ENCODE results near the gene CRX.
"Not testable (repeated sequence)": the region's sequence is repeated elsewhere in the genome, so short reads cannot be mapped to it uniquely, and the experiment has no call there.

Gene CRX

DNA sequence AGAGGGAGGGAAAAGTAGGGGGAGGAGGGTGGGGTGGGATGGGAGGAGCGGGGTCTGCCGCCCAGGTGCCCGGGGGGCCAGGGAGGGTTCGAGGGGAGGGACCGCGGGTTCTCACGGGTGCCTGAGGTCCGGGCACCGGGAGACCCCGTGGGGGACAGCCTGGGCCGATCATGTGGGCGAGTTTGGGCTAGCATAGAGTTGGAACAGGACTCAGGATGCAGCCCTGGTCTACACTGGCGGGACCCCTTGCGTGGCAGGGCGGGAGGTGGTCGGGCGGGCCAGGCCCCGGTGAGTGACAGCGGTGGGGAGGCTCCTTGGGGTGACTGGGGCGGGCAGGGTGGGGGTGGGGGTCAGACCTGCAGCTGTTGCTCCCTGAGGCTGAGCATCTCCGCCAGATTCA lies 18.6 kb upstream of the CRX start:
- not testable (repeated sequence) for FAIRE-seq; DNase-seq (ENCODE audit: insufficient read length, low spot score)

DNA sequence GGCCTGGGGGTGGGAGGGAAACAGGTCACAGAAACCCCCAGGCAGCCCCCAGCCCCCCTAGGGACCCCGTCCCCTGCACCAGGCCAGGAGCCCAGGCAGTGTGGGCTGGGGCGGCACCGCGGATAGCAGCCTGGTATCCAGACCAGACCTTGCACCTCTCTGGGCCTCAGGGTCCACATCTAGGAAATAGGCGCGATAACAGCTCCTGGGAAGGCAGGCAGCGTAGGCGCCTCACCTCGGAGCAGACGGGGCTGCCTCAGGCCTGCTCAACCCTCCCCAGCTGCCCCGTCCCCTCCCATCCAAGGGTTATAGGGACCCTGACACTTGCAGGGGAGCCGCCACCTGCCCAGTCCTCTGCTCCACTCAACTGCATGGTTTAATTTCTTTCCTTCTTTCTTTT lies 18.1 kb upstream of the CRX start:
- not testable (repeated sequence) for FAIRE-seq; DNase-seq (ENCODE audit: insufficient read length, low spot score)

DNA sequence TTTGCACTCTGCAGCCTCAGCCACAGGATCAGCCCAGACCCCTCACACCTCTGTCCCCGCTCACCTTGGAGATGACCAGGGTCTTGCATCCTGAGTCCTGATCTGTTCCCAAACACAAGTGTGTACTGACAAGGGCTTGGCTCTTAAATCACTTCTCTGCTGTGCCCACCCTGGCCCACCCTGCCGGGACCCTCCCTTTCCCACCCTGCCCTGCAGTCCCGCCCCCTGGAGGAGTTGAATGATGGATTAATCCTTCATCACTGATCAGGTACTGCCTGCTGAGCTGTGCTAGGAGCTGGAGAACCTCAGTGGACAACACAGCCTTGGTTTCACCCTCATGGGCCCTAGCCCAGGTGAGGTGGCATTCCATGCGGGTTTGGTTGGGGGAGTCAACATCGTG lies 17.3 kb upstream of the CRX start, which contains the start of gene TPRX1:
TSS of gene TPRX1 (minus strand) at position 101 of the 400 bp plus-strand sequence. CDS start at position 89, 12 bp downstream.
- DNase-seq (ENCODE audit: insufficient read length, low spot score); FAIRE-seq: not testable (repeated sequence)

DNA sequence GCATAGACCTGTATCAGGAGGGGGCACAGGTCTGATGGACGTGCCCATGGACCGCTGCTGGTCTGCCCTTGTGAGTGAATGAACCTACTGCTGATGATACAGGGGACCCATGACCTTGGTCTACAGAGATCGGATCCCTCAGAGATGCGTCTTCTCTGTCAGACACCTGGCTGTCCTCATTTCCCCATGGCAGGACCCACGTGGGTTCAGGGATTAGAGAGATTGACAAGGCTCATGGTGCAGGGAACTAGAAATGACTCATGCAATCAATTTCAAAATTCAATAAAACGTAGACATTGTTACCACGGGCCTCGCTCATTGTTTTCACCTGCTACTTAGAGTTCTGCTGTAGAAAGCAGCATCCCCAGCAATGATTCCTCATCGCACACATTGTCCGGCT lies 16.4 kb upstream of the CRX start:
- DNase-seq (ENCODE audit: insufficient read length, low spot score) = no peak
- FAIRE-seq = no peak

DNA sequence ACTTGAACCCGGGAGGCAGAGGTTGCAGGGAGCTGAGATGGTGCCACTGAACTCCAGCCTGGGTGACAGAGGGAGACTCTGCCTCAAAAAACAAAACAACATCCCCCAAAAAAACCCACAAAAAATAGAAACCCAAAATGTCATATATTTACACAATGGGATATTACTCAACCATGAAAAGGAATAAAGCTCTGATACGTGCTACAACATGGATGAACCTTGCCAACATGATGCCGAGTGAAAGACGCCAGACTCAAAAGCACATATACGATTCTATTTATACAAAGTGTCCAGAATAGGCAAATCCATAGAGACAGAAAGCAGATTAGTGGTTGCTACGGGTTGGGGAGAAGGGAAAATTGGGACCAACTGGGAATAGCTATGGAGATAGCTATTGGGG lies 15.3 kb upstream of the CRX start:
- DNase-seq (ENCODE audit: insufficient read length, low spot score) = no peak
- no peak for FAIRE-seq

DNA sequence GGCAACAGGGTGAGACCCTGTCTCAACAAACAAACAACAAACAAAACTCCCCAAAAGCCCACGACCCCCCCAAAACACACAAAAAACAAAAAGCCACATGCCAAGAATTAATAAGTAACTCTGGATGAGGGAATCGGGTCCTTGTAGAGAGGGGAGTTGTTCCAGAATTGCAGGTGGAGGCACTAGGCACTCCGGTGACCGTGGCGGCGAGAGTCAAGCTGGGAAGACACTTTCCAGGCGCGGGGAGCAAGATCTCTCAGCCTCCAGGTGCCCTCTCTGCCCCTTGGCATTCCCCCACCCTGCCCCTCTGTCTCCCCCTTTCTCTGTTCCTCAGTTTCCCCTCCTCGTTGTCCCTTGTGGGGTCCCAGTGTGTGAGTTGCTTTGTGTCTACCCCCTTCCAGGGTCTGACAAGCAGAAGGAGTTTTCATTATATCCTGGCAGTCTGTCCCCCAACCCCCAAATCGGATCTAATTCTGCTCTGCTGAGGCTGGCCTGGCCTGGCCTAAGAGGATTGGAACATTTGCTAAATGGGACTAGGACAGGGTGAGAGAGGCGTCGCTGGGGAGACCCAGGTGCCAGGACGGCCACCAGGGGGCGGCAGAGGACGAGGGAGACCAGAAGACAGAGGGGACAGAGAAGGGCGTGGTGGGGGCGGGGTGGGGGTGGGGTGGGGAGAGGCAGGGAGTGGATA lies 8.3 kb upstream of the CRX start:
- FAIRE-seq (no peak), DNase-seq (ENCODE audit: insufficient read length, low spot score) (peak; percentile 73)

DNA sequence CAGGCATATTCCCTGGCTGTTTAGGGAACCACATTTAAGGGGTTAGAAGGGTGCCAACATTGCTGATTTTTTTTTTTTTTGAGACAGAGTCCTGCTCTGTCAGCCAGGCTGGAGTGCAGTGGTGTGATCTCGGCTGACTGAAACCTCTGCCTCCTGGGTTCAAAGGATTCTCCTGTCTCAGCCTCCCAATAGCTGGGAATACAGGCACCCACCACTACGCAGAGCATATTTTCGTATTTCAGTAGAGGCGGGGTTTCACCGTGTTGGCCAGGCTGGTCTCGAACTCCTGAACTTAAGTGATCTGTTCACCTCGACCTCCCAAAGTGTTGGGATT lies 7.8 kb upstream of the CRX start:
- no peak for FAIRE-seq
- no peak for DNase-seq (ENCODE audit: insufficient read length, low spot score)

DNA sequence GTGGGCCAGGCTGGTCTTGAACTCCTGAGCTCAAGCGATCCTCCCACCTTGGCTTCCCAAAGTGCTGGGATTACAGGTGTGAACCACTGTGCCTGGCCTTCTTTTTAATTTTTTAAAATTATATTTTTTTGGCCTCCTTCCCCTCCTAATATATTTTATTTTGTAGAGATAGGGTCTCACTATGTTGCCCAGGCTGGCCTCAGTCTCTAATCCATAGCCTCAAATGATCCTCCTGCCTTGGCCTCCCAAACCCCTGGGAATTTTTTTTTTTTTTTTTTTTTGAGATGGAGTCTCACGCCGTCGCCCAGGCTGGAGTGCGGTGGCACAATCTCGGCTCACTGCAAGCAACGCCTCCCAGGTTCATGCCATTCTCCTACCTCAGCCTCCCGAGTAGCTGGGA lies 5.5 kb upstream of the CRX start:
- FAIRE-seq = not testable (repeated sequence)

DNA sequence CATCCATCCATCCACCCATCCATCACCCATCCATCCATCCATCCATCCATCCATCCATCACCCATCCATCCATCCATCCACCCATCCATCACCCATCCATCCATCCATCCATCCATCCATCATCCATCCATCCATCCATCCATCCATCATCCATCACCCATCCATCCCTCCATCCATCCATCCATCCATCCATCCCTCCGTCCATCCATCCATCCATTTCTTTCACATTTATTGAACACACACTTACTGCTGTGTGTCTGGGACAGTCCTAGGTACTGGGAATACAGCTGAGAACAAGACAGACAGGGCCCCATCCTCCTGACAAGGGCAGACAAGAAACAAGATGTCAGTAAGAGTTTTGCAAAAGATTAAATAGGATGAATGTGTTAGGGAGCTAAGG lies 3.5 kb upstream of the CRX start:
- DNase-seq (ENCODE audit: insufficient read length, low spot score); FAIRE-seq: not testable (repeated sequence)

More for the DNA sequence above, 5.5 kb upstream of the CRX start:
- not testable (repeated sequence) for DNase-seq (ENCODE audit: insufficient read length, low spot score)

DNA sequence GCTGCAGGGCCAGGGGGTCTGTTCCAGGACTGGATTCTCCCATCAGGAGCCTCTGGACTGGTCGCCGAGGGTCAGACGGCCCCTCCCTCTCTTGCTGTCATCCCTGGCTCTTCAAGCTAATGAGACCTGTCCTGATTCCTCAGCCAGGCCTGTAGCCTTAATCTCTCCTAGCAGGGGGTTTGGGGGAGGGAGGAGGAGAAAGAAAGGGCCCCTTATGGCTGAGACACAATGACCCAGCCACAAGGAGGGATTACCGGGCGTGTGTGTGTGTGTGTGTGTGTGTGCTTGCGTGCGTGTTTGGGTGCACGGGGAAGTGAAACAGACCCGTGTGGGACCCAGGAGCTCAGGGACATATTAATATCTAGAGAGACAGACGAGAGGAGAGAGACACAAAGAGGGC lies 1.9 kb upstream of the CRX start:
- FAIRE-seq = no peak
- DNase-seq (ENCODE audit: insufficient read length, low spot score) = no peak

DNA sequence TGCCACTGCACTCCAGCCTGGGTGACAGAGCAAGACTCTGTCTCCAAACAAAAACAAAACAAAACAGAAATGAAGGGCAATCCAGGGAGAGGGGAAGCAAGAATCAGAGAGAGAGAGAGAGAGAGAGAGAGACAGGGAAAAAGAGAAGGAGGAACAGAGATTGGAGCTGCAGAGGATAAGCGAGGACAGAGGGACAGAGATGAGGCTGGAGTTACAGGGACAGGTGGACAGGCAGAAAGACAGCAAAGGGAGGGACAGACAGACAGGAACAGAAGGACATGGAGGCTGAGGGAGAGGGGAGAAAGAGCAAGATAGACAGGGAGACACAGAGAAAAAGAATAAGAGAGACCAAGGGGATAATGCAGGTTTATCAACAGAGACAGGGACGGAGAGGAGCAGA lies 1.3 kb upstream of the CRX start:
- DNase-seq (ENCODE audit: insufficient read length, low spot score) = no peak
- FAIRE-seq = no peak

DNA sequence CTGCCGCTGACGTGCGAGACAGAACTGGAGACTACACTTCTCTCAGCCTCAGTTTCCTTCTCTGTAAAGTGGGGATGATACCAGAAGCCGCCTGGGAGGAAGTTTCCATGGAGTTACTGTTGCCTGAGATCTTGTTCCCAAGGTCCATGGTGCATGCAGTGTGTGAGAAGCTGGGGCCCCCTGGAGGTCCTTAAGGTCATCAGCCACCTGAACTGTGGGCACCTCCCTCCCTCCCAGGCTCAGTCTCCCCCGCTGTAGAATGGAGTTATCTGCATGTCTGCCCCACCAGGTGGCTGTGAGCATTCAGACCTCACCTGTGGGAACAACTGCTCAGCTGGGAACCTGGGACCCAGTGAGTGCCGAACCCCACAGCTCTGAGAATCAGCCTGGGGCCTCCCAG lies 2.7 kb downstream of the CRX start:
- FAIRE-seq = no peak

DNA sequence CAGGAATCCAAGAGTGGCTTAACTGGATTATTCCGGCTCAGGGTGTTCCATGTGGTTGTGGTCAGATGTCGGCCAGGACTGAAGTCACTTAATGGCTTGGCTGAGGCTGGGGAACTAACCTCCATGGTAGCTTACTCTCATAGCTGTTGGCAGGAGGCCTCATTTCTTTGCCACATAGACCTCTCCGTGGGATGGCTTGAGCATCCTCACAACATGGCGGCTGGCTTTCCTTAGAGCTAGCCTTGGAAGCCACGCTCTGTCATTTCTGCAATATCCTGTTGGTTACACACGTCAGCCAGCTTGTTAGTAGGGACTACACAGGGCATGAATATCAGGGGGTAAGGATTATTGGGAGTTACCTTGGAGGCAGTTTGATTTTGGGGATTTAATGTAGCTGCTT lies 5.1 kb downstream of the CRX start:
- FAIRE-seq = no peak
- DNase-seq (ENCODE audit: insufficient read length, low spot score) = no peak

More for the DNA sequence above, 2.7 kb downstream of the CRX start:
- no peak for DNase-seq (ENCODE audit: insufficient read length, low spot score)

DNA sequence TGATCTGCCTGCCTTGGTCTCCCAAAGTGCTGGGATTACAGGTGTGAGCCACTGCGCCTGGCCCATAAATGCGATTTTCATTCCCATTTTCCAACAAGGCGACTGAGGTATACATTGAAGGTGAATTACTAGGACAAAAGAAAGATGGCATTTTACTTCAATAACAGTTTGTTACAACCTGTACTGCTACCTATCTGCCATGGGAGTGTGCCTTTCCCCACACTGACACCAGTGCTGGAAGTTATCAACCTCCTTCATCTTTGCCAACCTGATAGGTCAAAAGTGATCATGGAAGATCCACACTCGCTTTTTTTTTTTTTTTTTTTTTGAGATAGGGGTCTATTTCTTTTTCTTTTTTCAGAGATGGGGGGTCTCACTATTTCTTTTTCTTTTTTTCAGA lies 11.0 kb downstream of the CRX start:
- FAIRE-seq = no peak
- DNase-seq (ENCODE audit: insufficient read length, low spot score) = no peak

DNA sequence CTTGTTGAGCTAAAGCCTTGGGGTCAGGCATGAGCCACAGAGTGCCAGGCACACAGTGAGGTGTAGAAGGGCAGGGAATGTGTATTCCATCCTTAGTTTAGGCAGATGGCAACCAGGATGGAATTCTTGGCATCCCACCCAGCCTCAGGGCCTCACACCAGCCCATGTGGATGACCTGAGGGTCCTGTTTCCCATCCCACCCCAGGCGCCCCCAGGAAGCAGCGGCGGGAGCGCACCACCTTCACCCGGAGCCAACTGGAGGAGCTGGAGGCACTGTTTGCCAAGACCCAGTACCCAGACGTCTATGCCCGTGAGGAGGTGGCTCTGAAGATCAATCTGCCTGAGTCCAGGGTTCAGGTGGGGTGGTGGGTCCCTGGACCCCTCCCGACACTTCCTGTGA lies 14.3 kb downstream of the CRX start:
- FAIRE-seq (no peak), DNase-seq (ENCODE audit: insufficient read length, low spot score) (no peak)

DNA sequence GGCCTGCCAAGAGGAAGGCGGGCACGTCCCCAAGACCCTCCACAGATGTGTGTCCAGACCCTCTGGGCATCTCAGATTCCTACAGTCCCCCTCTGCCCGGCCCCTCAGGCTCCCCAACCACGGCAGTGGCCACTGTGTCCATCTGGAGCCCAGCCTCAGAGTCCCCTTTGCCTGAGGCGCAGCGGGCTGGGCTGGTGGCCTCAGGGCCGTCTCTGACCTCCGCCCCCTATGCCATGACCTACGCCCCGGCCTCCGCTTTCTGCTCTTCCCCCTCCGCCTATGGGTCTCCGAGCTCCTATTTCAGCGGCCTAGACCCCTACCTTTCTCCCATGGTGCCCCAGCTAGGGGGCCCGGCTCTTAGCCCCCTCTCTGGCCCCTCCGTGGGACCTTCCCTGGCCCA lies 17.7 kb downstream of the CRX start:
- no peak for FAIRE-seq
- DNase-seq (ENCODE audit: insufficient read length, low spot score) = no peak

DNA sequence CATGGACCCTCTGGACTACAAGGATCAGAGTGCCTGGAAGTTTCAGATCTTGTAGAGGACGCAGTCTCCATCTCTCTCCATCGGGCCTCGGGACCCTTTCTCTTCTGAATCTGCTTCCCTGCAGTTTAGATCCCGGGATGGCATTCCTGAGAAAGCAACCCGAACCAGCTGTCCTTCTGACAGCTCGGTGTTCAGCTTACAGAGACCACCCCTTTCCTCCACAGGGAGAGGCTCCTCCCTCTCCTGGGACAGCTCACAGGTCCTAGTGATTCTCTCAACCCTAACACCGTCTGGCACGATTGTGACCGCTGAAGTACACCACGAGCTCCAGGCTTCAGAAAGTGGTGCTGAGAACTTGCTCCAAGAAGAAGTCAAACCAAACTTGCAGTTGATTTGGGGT lies 18.2 kb downstream of the CRX start:
- no peak for FAIRE-seq
- DNase-seq (ENCODE audit: insufficient read length, low spot score) = no peak

DNA sequence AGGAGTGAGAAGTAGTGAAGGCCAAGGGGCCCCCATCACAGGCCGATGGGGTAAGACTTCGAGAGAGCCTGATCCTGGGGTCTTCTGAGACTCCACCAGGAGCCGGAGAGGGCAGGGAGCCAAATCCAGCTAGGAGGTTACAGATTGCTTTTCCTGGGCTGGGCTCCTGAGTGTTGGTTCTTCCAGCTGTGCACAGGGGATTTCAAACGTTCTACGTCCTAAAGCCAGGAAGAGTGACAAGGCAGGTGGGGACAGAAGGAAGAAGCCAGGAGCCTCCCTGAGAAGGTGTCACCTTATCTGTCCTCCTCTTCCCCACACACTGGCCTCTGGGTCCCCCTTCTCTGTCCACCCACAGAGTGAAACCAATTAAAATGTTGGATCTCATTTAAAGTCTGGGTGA lies 21.2 kb downstream of the CRX start:
- DNase-seq (ENCODE audit: insufficient read length, low spot score) = no peak
- no peak for FAIRE-seq

DNA sequence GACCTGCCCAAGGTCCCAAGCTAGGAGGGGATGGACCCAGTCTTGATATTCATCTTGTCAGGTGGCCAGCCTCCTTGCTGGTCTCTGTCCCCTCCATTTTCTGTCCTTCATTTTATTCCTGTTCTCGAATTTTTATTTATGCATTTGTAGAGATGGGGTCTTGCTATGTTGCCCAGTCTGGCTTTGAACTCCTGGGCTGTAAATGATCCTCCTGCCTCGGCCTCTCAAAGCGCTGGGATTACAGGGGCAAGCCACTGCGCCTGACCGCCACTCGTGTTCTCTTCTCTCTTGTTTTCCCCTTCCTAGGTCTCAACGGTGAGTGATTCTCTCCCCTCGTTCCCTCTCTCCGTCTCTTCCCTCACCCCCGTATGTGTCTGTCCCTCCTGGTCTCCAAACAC lies 26.7 kb downstream of the CRX start:
- no peak for FAIRE-seq
- DNase-seq (ENCODE audit: insufficient read length, low spot score) = no peak

DNA sequence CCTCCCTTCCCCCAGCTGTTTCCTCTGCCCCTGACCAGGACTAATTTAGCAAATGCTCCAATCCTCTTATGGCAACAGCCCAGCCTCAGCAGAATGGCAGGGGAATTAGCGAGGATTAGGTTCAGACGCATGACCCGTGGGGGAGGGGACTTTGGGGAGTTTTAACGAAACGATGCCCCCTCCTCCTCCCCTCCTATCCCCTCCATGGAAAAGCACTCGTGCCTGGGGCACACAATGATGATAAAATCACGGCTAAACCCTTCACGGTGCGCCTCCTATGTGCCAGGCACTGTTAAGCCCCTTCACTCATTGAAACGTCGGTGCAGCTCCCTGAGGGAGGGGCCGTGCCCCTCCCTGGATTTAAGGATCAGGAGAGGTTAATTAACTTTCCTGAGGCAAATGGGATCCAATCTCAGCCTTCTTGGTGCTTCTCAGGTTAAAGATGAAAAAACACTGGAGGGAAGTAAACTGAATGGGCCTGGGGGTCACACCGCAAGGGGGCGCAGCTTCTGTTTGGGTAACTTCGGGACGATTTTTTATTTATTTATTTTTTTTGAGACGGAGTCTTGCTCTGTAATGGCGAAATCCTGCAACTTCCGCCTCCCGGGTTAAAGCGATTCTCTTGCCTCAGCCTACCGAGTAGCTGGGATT lies 27.2 kb downstream of the CRX start:
- FAIRE-seq = no peak
- no peak for DNase-seq (ENCODE audit: insufficient read length, low spot score)

DNA sequence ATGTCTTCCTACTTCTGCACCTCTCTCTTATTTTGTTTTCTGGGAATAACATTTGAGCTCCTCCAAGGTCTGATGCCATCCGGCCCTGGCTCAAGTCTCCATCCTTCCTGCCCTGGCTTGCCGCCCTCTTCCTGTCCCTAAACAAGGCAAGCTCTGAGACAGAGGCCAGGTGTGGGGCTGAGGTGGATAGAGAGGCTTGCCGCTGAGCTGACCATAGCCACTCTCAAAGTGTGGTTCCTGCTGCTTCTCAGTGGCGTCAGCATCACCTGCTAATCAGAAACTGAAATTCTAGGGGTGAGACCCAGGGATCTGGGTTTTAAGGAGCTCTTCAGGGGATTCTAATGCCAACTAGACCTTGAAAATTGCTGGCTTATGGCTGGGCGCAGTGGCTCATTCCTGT lies 31.3 kb downstream of the CRX start:
- no peak for DNase-seq (ENCODE audit: insufficient read length, low spot score)
- FAIRE-seq = no peak

DNA sequence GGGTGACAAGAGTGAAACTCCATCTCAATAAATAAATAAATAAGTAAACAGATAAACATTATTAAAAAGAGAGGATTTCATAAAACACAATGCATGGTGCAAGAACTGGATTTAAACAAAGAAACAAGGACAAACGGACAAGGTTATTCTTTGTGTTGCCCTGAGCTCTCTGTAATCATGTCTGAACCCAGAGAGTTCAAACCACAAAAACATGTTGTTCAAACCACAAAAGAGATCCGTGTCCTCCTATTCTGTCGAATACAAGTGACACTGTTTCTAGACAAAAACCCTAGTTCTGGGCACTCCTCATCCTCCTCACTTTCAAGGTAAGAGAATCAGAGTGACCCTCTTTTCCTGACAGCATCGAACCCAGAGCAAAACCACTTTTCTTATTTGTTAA lies 32.7 kb downstream of the CRX start:
- DNase-seq (ENCODE audit: insufficient read length, low spot score) = no peak
- FAIRE-seq = no peak

DNA sequence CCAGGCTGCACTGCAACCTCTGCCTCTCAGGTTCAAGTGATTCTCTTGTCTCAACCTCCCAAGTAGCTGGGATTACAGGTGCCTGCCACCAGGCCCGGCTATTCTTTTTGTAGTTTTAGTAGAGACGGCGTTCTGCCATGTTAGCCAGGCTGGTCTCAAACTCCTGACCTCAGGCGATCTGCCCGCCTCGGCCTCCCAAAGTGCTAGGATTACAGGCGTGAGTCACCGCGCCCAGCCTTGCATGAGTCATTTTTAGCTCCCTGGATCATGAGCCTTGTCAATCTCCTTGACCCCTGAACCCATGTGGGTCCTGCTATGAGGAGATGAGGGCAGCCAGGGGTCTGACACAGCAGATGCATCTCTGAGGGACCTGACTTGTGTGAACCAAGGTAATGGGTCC lies 36.5 kb downstream of the CRX start:
- DNase-seq (ENCODE audit: insufficient read length, low spot score); FAIRE-seq: not testable (repeated sequence)

All from GM19239 (cell line).